ENCODE data around the gene CPZ.

DNA sequence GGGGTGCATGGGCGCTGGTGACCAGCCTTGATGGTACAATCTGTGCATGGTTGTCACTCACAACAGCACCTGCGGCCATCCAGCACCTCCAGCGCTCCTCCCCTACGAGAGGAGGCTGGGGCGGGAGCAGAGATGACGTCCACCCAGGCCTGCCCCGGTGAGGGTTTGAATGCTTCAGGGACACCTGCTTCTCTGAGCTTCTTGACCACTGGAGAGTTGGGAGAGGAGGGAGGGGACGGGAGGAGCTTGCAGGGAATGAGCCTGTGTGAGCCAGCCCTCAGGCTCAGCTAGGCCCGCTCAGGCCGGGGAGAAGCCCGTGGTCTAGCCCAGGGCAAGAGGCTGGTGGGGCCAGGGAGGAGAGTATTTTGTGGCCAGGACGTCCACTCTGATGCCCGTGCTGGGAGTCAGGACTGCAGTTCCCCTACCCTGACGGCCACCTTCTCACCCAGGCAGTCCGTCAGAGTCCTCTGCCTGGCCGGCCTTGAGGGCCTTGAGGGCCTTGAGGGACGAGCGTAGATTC lies 59.2 kb downstream of the CPZ start:
- no peak for TF ChIP-seq POLR2A (IDR thresholded peaks at IDR 0.05)
- TF ChIP-seq, protein P1, sequence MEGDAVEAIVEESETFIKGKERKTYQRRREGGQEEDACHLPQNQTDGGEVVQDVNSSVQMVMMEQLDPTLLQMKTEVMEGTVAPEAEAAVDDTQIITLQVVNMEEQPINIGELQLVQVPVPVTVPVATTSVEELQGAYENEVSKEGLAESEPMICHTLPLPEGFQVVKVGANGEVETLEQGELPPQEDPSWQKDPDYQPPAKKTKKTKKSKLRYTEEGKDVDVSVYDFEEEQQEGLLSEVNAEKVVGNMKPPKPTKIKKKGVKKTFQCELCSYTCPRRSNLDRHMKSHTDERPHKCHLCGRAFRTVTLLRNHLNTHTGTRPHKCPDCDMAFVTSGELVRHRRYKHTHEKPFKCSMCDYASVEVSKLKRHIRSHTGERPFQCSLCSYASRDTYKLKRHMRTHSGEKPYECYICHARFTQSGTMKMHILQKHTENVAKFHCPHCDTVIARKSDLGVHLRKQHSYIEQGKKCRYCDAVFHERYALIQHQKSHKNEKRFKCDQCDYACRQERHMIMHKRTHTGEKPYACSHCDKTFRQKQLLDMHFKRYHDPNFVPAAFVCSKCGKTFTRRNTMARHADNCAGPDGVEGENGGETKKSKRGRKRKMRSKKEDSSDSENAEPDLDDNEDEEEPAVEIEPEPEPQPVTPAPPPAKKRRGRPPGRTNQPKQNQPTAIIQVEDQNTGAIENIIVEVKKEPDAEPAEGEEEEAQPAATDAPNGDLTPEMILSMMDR (IDR thresholded peaks at IDR 0.05) = no peak

Measured in adrenal gland (tissue), 5 donors.